GM12872 (cell line): ENCODE data around the gene DCX.

Source experiments
- TF ChIP-seq, protein P1 (sequence below): IDR thresholded peaks from 3 replicates; pipeline ENCODE4 v1.5.1; 2011; ENCODE audit warnings: low read depth, mild to moderate bottlenecking, low read length, moderate library complexity; ENCODE audit not compliant: insufficient read depth

DCX gene

DNA sequence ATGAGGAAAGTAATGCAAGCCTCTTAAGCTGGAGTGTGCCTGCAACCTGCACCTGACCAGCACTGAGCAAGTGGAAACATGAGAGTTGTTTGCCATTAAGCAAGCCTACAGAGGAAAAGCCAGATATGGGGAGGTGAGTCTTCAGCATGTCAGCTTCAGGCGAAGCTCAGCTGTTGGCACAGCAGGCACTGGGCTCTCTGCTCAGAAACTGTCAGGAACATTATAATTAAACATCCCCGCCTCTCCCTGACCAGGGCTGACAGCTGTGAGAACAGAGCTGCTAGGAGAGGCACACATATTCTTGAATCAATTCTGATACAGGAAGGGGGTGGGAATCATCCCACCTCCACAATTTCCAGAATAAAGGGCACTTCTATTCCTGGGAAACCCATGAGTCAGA, 19.0 kb upstream of the DCX start:
- TF ChIP-seq, protein P1, sequence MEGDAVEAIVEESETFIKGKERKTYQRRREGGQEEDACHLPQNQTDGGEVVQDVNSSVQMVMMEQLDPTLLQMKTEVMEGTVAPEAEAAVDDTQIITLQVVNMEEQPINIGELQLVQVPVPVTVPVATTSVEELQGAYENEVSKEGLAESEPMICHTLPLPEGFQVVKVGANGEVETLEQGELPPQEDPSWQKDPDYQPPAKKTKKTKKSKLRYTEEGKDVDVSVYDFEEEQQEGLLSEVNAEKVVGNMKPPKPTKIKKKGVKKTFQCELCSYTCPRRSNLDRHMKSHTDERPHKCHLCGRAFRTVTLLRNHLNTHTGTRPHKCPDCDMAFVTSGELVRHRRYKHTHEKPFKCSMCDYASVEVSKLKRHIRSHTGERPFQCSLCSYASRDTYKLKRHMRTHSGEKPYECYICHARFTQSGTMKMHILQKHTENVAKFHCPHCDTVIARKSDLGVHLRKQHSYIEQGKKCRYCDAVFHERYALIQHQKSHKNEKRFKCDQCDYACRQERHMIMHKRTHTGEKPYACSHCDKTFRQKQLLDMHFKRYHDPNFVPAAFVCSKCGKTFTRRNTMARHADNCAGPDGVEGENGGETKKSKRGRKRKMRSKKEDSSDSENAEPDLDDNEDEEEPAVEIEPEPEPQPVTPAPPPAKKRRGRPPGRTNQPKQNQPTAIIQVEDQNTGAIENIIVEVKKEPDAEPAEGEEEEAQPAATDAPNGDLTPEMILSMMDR, result no peak

DNA sequence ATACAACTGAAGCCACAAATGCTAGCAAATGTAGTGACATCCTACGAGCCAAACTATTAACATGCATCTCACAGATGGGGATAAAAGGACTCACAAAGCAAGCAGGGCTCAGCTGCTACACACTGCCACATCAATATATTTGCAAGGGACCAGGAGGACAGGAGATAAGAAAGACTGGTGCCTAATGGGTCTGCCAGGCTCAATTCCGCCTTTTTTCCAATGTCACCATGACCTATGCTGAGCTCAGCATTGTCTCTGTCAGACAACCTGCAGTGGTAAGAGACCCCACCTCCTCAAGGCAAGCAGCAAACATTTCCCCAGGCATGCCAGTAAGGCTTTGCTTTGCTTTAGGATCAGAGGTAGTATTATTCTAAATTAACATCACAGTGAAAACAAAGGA, 435 bp downstream of the DCX start:
- TF ChIP-seq, protein P1, result no peak

DNA sequence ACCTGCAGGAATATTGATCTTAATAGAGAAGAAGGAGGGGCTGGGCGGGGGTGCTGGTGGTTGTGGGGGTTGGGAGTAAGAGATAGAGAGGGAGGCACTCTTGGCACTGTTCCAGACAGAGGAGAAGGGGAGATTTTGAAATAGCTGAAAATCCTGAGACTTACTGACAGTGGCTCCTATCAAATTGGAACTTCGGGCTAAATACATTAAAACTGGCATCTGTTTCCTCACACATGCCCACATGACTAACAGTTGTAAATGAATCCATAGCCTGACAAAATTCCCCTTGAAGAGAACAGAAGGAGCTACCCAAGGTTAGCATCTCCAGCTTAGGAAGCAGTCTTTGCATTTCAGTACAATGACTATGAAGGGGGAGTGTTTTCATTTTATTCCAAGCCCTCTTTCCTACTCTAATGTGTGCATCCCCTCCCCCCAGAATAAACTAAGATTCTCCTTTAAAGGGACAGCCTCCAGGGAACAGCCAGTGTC, 1.4 kb downstream of the DCX start:
- TF ChIP-seq, protein P1, result no peak

DNA sequence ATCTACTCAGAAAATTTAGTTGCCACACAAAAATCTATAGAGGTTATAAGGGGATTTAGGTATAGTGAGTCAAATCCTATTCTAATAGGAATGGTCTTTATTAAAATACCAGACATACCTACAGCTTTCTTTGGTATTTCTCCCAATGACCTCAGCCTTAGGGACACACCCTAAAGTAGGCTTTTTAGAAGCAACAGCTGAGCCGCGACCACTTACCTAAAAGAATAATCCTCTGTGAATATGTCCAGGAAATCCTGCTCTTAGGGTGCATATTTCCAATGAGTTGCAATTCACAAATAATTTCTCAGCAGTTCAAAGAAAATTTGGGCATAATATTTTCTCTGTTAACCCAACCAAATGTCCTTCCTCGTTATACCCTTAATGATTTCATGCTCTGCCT, 2.7 kb downstream of the DCX start:
- TF ChIP-seq, protein P1, result no peak

DNA sequence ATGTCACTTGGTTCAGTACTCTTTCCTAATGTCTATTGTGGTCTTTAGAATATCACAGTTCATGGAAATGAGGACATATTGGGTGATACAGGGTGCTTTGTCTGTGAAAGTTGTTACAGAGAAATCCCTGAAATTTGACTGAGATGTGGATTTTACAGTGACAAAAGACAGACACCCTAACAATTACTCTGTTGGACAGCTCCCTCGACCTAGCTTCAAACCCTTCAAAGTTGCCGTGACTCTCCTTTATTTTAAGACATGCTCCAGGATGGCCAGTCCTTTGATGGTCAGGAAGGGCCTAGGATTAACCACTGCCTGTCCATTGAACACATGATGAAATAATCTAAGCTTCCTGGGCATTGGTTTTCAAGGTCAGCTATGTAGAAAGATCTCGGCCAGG, 4.0 kb downstream of the DCX start:
- TF ChIP-seq, protein P1, result no peak

DNA sequence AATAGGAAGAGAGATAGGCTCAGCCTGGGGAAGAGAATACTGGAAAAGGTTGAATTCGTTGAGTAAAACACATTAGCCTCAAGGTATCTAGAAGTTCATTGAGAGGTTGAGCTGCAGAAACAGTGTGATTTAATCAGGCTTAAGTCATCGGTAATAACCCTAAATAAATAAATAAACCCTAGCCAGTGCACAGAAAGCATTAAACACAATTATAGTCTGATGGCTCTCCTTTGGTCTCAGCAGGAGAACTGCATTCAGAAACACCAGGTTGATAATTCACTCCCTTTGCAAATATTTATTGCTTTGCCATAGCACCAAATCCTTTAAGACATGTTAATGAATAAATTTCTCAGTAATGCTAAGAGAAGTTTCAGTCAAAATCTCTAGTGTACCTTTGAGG, 9.6 kb downstream of the DCX start:
- TF ChIP-seq, protein P1, result no peak

DNA sequence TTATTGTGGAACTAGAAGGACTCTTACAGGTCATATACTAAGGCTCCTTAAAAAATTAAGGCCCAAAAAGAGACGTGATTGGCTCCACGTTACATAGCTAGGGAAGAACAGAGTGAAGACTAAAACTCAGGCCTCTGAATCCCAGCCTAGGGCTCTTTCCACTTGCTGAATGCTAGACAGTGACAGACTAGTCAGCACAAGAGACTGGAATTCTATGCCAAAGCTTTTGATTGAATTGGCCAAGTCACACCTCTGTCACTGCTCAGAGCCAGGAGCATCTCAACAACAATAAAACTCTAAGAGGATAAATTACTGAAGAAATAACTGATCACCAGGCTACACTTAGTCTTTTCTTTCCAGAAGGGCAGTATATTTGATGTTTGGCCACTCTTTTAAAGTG, 16.8 kb downstream of the DCX start:
- TF ChIP-seq, protein P1, result no peak

DNA sequence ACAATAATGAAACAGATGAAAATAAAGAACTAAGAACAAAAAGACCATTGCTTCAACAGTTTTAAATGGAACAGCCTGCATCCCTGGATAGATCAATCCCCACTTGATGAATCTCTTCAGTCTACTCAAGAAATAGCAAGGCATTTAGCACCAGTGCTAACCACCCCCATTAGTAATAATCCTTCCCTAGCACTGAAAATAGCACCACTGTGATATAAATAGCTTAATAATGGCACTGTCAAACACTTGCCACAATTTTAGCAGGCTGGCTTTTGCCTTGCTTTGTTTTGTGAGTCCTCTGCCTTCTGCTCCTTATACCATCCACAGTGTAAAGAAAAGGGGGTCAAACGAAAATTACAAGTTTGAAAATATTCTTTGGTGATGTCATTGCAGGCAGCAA, 17.4 kb downstream of the DCX start:
- TF ChIP-seq, protein P1, result no peak
